GM19193 (cell line): ENCODE measurements around the gene CBFA2T3.

ENCODE experiments used
- POLR2A ChIP-seq: IDR thresholded peaks from 4 replicates; pipeline ENCODE4 v1.6.1; 2011; ENCODE audit not compliant: insufficient read depth, insufficient read length; ENCODE audit errors: extremely low read depth

Gene CBFA2T3

DNA sequence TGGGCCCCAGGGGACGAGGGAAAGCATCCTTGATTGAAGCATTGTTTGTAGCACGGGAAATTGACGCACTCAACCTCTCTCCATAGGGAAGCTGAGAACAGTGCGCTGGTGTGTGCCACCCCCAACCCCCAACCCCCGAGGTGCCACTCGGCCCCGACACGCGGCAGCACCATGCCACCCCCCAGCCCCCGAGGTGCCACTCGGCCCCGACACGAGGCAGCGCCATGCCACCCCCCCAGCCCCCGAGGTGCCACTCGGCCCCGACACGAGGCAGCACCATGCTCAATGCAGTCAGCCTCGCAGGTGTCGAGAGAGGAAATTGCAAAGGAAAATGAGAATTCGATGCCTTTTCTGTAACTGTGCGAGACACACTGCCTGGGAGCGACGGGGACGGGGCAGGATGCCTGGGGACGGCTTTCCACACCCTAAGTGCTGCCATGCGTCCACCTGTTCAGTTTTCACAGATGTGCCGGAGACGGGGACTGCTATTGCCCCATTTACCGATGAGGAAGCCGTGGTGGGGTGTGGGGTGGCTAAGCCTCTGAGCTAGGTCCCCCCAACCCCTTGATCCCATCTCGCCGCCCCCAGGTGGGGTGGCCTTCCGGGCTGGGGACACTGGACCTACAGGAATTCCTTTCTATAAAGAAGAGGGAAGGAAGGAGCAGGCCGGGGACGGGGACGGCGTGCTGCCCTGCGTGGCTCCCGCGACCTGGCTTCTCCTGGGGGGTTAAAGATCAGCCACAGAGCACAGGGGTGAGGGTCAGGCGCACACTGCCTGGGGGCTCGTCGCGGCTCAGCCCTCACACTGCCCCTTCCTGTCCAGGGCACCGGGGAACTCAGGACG, 9.8 kb downstream of the CBFA2T3 start:
- no peak for TF ChIP-seq POLR2A

DNA sequence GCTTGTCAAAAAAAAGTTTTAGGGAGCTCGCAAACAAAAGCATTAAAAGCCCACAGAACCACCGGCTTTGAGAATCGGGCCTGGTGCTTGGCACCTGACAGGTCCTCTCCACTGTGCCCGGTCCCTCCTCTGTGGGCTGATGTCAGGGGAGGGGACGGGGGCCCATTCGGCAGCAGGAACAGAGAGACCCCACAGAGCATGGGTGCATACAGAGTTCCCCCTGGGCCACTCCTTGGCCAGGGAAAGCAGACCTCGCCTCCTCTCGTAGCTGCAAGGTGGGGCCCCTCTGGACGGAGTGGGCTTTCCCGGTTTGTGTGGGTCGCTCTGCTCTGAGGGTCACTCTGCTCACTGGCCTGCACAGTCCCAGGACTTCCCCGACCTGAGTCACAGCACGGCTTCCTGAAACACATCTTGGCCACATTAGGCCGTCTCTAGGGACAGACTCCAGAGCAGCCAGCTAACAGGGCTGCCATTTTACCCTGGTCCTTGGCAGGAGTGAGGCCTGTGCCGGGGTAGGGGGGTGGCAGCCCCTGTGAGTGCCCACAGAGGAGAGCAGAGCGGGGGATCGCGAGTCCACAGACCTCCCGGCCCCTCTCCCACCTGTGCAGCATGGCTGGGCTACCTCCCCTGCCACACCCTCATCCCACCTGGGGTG, 11.1 kb downstream of the CBFA2T3 start:
- TF ChIP-seq POLR2A: no peak

GRCh38 chr16:88965411-88965810, 11.6 kb downstream of the CBFA2T3 start:
- TF ChIP-seq POLR2A: no peak

GRCh38 chr16:88964636-88965035, 12.4 kb downstream of the CBFA2T3 start:
- no peak for TF ChIP-seq POLR2A

- no peak for TF ChIP-seq POLR2A
Measured at GRCh38 chr16:88963583-88963982, 13.4 kb downstream of the CBFA2T3 start.

GRCh38 chr16:88962478-88963152, 14.4 kb downstream of the CBFA2T3 start:
- TF ChIP-seq POLR2A: no peak

DNA sequence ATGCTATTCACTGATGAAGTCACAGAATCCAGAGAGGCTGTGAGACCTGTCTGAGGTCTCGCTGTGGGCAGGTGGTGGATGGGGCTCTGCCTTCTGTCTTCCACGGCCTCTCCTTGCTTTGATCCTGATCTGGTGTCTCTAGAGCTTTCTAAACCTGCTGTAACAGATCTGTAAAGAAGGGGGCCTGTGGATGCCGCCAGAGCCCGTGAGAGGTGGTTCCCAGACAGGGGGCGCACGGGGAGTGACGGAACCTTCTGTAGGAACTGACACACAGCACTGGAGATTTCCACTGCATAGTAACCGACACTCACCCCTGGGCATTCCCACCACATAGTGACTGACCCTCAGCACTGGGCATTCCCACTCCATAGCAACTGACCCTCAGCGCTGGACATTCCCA, 16.0 kb downstream of the CBFA2T3 start:
- TF ChIP-seq POLR2A: no peak

DNA sequence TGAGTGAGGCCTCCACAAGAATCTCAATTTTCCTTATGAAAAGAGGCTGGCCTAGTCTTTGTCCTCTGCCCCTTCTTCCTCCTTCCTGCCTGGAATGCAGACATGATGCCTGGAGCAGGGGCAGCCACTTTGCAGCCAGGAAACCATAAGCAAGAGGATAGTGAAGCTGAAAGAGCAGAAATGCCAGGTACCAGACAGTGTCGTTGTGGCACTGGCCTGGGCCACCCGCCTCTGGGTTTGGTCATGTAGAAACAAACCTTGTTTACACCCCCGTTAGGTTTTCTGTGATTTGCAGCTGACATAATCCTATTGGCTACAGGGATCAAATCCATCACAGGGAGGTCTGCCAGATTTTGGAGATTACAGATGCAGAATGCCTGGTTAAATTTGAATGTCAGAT, 16.5 kb downstream of the CBFA2T3 start:
- TF ChIP-seq POLR2A: no peak

DNA sequence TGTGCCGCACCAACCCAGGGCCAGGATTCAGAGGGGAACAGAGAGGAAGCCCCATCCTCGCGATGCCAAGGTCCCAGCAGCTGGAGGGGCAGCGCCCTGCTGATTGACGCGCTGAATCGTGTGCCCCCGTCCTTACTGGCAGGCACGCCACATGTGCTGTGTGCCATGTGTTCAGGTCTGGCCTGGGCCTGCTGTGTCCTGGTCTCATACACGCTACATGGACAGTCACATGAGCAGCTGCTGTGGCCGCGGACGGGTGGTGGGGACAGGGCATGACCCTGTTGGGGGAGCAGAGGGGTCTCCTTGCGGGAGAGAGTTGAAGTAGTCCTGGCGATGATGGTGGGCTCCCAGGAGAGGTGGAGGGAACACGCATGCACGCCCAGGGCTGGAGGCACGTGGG, 18.0 kb downstream of the CBFA2T3 start:
- TF ChIP-seq POLR2A: no peak

DNA sequence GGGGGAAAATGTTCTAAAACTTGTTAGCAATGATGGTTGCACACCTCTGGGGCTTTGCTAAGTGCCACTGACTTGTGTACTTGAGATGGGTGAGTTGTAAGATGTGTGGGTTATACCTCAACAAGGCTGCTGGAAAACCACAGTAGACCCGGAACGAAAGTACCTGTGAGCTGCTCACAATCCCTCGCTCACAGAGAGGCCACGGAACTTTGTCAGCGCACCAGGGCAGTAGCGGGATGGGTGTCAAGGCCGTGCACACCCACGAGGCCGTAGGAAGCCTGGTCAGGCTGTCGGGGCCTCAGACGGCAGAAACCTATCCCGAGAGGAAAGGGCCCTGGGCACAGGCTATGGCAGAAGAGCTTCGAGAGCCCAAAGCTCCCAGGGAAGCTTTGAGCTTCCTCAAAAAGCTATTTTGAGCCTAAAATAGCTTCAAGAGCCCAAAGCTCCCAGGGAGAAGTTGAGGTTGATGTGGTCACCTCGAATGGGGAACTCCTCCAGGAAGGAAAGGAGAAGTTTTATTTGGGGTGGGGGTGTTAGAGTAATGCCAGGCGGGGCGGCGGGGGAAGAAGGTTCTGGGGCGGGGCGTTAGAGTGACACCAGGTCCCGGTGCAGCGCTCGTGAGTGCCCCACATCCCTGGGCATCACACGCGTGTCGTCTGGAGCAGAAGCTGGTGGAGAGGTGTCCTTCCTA, 19.0 kb downstream of the CBFA2T3 start:
- TF ChIP-seq POLR2A: no peak

DNA sequence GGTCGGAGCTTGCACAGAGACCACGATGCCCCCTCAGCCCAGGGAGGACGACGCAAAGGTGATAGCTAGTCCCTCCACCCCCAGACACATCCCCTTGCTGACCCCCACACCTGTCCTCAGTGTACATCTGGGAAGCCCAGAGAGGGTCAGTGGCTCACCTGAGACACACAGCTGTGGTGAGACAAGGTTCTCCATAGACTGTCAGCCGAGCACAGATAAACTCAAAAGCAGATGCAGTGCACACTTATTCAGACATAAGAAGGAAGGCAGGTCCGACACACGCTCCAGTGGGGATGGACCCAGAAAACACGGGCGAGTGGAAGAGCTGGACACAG, 19.6 kb downstream of the CBFA2T3 start:
- no peak for TF ChIP-seq POLR2A

DNA sequence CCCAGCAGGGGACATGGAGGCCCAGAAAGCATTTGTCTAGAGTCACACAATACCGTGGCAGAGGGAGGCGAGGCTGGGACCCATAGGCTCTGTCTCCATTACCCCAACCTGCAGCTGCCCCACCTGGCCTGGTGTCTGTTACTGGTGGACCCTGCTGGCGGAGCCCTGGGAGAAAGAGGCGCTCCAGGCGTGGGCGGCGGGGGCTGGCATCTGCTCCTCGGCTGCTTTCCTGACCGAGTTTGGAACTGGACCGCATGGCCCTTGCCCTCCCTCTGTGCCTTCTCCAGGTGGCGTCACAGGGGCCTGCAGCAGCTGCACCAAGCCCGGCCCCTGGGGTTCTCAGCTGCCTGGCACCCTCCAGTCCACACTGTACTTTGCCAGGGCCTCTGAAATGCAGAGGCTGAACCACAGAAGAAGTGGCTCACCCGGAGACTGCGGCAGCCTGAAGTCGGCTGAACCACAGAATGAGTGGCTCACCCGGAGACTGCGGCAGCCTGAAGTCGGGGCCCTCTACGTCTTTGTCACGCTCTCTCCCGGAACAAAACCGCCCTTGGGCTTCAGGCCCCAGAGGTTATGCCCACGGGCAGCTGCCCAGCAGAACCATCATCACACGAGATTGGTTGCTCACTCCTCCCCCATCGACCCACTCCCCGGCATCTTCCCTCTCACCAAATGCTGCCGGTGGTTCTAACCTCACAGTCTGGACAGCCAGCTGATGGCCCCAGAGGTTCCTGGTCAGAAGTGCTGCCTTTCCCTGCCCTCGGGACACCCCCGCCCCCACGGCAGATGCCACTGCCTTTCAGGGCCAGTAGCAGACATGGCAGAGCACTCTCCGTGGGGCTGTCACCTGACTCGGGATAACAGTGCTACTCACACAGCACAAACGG, 20.2 kb downstream of the CBFA2T3 start:
- no peak for TF ChIP-seq POLR2A

- TF ChIP-seq POLR2A: no peak
Measured at GRCh38 chr16:88955906-88956305, 21.1 kb downstream of the CBFA2T3 start.

- no peak for TF ChIP-seq POLR2A
Measured at GRCh38 chr16:88953003-88953690, 23.9 kb downstream of the CBFA2T3 start.

DNA sequence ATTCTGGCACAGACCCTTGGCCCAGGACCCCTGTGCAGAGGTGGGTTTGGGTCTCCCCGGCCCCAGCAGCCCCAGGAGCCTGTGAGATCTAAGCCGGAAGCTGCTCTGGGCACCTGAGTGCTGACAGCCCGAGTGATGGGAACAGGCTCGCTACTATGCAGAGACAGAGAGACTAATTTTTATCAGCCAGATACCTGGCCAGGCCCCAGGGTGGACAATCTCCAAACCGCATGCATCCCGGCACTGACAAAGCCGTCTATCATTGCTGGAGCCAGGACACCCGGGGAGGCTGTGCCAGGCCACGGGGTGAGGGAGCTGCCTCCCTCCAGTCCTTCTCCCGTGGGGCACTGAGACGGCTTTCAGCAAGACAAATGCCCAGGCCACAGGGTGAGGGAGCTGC, 25.0 kb downstream of the CBFA2T3 start:
- TF ChIP-seq POLR2A: no peak

- no peak for TF ChIP-seq POLR2A
Measured at GRCh38 chr16:88951501-88951900, 25.5 kb downstream of the CBFA2T3 start.
